ENCODE data around the gene TENT5C. TPM values are rescaled to one million over a fixed set of nuclear protein-coding genes. Genes with fewer than 3 reads are reported as not detected.

The TENT5C gene
- total and polyA plus RNA-seq, 7 donors = 1.5 to 31.4 (median 9.7) TPM

GRCh38 chr1:117566556-117566955 lies 39.3 kb upstream of the TENT5C start:
- TF ChIP-seq CTCF (IDR thresholded peaks at IDR 0.05) = no peak
- Histone ChIP-seq H3K27me3 (ENCODE audit: insufficient read depth in 3 of 3, low read length in 2 of 3) (no peaks in the 10 kb centered on the region), H3K9me3 (no peaks in the 10 kb centered on the region), H3K27ac (no peak overlapping the region), H3K4me1 (no peaks in the 10 kb centered on the region), H3K4me3 (no peak overlapping the region), H3K36me3 (ENCODE audit: insufficient read depth in 1 of 2, low read depth in 1 of 2) (no peaks in the 10 kb centered on the region)
- no peak for ATAC-seq
- WGBS, 3 donors = 89 to 93% (median 92%) methylated on average over 3 of the region's 3 CpGs
- no peak for DNase-seq
- intact Hi-C loops (cut with DNase I) = no loop called here

GRCh38 chr1:117567435-117567834 lies 38.4 kb upstream of the TENT5C start:
- DNase-seq (no peak), ATAC-seq (no peak)
- H3K4me1 ChIP-seq = no peaks in the 10 kb centered on the region
- no peaks in the 10 kb centered on the region for H3K36me3 ChIP-seq (ENCODE audit: insufficient read depth in 1 of 2, low read depth in 1 of 2)
- no peaks in the 10 kb centered on the region for H3K27me3 ChIP-seq (ENCODE audit: insufficient read depth in 3 of 3, low read length in 2 of 3)
- intact Hi-C loops (cut with DNase I) = no loop called here
- TF ChIP-seq CTCF (IDR thresholded peaks at IDR 0.05) = no peak
- 96 to 97% (median 96%) methylated on average over 10 of the region's 10 CpGs for WGBS, 3 donors
- H3K27ac ChIP-seq = no peak overlapping the region
- no peaks in the 10 kb centered on the region for H3K9me3 ChIP-seq
- no peak overlapping the region for H3K4me3 ChIP-seq

GRCh38 chr1:117567976-117568375 lies 37.9 kb upstream of the TENT5C start:
- Histone ChIP-seq H3K27ac (no peak overlapping the region), H3K4me3 (no peak overlapping the region), H3K4me1 (no peaks in the 10 kb centered on the region), H3K9me3 (no peaks in the 10 kb centered on the region), H3K36me3 (ENCODE audit: insufficient read depth in 1 of 2, low read depth in 1 of 2) (no peaks in the 10 kb centered on the region), H3K27me3 (ENCODE audit: insufficient read depth in 3 of 3, low read length in 2 of 3) (no peaks in the 10 kb centered on the region)
- no peak for TF ChIP-seq CTCF (IDR thresholded peaks at IDR 0.05)
- intact Hi-C loops (cut with DNase I) = no loop called here
- DNase-seq (no peak), ATAC-seq (no peak)
- WGBS, 3 donors = 55 to 68% (median 61%) methylated on average over 3 of the region's 3 CpGs

- DNase-seq = no peak
- no peak overlapping the region for H3K4me3 ChIP-seq
- no peak for ATAC-seq
- no peak overlapping the region for H3K27ac ChIP-seq
- H3K4me1 ChIP-seq = no peaks in the 10 kb centered on the region
- TF ChIP-seq CTCF (IDR thresholded peaks at IDR 0.05) = no peak
- no peaks in the 10 kb centered on the region for H3K27me3 ChIP-seq (ENCODE audit: insufficient read depth in 3 of 3, low read length in 2 of 3)
- WGBS, 3 donors = 86 to 90% (median 88%) methylated on average over 6 of the region's 6 CpGs
- H3K36me3 ChIP-seq (ENCODE audit: insufficient read depth in 1 of 2, low read depth in 1 of 2) = no peaks in the 10 kb centered on the region
- H3K9me3 ChIP-seq = no peaks in the 10 kb centered on the region
- intact Hi-C loops (cut with DNase I) = no loop called here
These were observed 36.8 kb upstream of the TENT5C start for GRCh38 chr1:117568999-117569398.

GRCh38 chr1:117569856-117570255 lies 36.0 kb upstream of the TENT5C start:
- H3K27ac ChIP-seq = no peak overlapping the region
- no peaks in the 10 kb centered on the region for H3K27me3 ChIP-seq (ENCODE audit: insufficient read depth in 3 of 3, low read length in 2 of 3)
- intact Hi-C loops (cut with DNase I) = no loop called here
- DNase-seq = no peak
- ATAC-seq = no peak
- H3K36me3 ChIP-seq (ENCODE audit: insufficient read depth in 1 of 2, low read depth in 1 of 2) = no peaks in the 10 kb centered on the region
- no peak overlapping the region for H3K4me3 ChIP-seq
- TF ChIP-seq CTCF (IDR thresholded peaks at IDR 0.05) = no peak
- no peaks in the 10 kb centered on the region for H3K9me3 ChIP-seq
- no peaks in the 10 kb centered on the region for H3K4me1 ChIP-seq
- WGBS, 3 donors = 29 to 54% (median 52%) methylated on average over 3 of the region's 3 CpGs
